OCI-LY1 (cell line): ENCODE measurements around the gene CDH4.

Experiments used
- H2AFZ ChIP-seq: fragments of 200-600 bp; sonication (generic), shearing (Covaris generic); 2 replicates; pipeline ENCODE4 v1.6.0; 2014; ENCODE audit warnings: antibody characterized with exemption, mild to moderate bottlenecking, low read length
- H3F3A ChIP-seq: fragments of 200-600 bp; sonication (generic), shearing (Covaris generic); 2 replicates; pipeline ENCODE4 v1.6.0; 2014; ENCODE audit warnings: mild to moderate bottlenecking, antibody characterized with exemption, low read length, moderate library complexity; ENCODE audit not compliant: insufficient read depth
- H3K27ac ChIP-seq: fragments of 200-600 bp; sonication (generic); 2 replicates; pipeline ENCODE4 v1.5.1; 2014; ENCODE audit warnings: low read length, mixed run types, mild to moderate bottlenecking, low read depth; ENCODE audit not compliant: poor library complexity, severe bottlenecking
- H3K27me3 ChIP-seq: fragments of 200-600 bp; sonication (generic); 2 replicates; pipeline ENCODE4 v1.6.0; 2014; ENCODE audit warnings: antibody characterized with exemption, mild to moderate bottlenecking, low read length, moderate library complexity; ENCODE audit not compliant: insufficient read depth
- H3K36me3 ChIP-seq: fragments of 200-600 bp; sonication (generic); 2 replicates; pipeline ENCODE4 v1.6.1; 2014; ENCODE audit warnings: mild to moderate bottlenecking, antibody characterized with exemption, low read length, moderate library complexity, mixed read lengths; ENCODE audit not compliant: insufficient read depth
- H3K4me1 ChIP-seq: fragments of 200-600 bp; sonication (generic); 2 replicates; pipeline ENCODE4 v1.5.1; 2014; ENCODE audit warnings: mild to moderate bottlenecking, low read length, moderate library complexity; ENCODE audit not compliant: insufficient read depth, severe bottlenecking
- H3K4me2 ChIP-seq: fragments of 200-600 bp; sonication (generic), shearing (Covaris generic); 2 replicates; pipeline ENCODE4 v1.6.1; 2014; ENCODE audit warnings: low read length
- H3K4me3 ChIP-seq: fragments of 200-600 bp; sonication (generic); 2 replicates; pipeline ENCODE4 v1.5.1; 2014; ENCODE audit warnings: low read length, low read depth, mild to moderate bottlenecking, mixed read lengths; ENCODE audit not compliant: poor library complexity, severe bottlenecking
- H3K79me2 ChIP-seq: fragments of 200-600 bp; shearing (Covaris generic); 2 replicates; pipeline ENCODE4 v1.6.1; 2016; ENCODE audit warnings: mixed run types, low read length, mixed read lengths; ENCODE audit not compliant: insufficient read depth
- H3K9ac ChIP-seq: fragments of 200-600 bp; sonication (generic), shearing (Covaris generic); 2 replicates; pipeline ENCODE4 v1.6.1; 2014; ENCODE audit warnings: mild to moderate bottlenecking, low read length, mixed read lengths
- H3K9me2 ChIP-seq: fragments of 200-600 bp; sonication (generic), shearing (Covaris generic); 2 replicates; pipeline ENCODE4 v1.6.1; 2014; ENCODE audit warnings: low read depth, mild to moderate bottlenecking, low read length, mixed read lengths
- H3K9me3 ChIP-seq: fragments of 200-600 bp; shearing (Covaris generic); 2 replicates; pipeline ENCODE4 v1.6.1; 2014; ENCODE audit warnings: low read length, mixed read lengths
- H4K20me1 ChIP-seq: fragments of 200-600 bp; sonication (generic), shearing (Covaris generic); 2 replicates; pipeline ENCODE4 v1.6.0; 2016; ENCODE audit warnings: mild to moderate bottlenecking, low read length; ENCODE audit not compliant: insufficient read depth
- EZH2 ChIP-seq: fragments of 200-600 bp; sonication (generic), shearing (Covaris generic); IDR thresholded peaks from 2 replicates; pipeline ENCODE4 v1.8.0; 2017; ENCODE audit warnings: borderline replicate concordance, mixed run types, mild to moderate bottlenecking, antibody characterized with exemption, low read length, moderate library complexity, mixed read lengths
- TF ChIP-seq, protein P1 (sequence below): fragments of 200-600 bp; sonication (generic), shearing (Covaris generic); IDR thresholded peaks from 2 replicates; pipeline ENCODE4 v1.5.1; 2017; ENCODE audit warnings: mild to moderate bottlenecking, antibody characterized with exemption, low read length, moderate library complexity, mixed read lengths

The CDH4 gene

DNA sequence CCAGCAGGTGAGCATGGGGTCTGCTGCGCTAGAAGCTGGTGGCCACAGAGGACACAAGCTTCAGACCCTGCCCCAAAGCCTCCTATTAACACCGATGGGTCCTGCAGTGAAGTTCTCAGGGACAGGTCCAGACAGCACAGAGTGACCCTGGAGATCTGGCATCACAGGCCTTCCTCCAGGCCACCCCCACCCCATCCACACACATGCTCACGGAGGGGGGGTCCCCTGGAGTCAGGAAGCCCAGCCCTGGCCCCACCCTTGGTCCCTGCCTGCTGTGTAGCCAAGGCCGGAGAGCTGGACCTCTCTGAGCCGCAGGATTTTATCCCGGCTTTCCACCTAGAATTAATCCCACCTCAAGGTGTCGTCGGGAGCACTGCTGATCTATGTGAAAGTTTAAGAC is 646.3 kb downstream of the CDH4 start:
- Histone ChIP-seq H3K27ac (no peak overlapping the region), H3K27me3 (no peaks in the 10 kb centered on the region), H3K36me3 (no peaks in the 10 kb centered on the region), H3K9me3 (no peaks in the 10 kb centered on the region), H3F3A (no peaks in the 10 kb centered on the region), H3K4me2 (no peak overlapping the region), H4K20me1 (no peaks in the 10 kb centered on the region), H3K4me3 (no peak overlapping the region), H3K9me2 (no peaks in the 10 kb centered on the region), H2AFZ (no peak overlapping the region), H3K79me2 (no peaks in the 10 kb centered on the region), H3K4me1 (no peaks in the 10 kb centered on the region), H3K9ac (no peak overlapping the region)
- TF ChIP-seq EZH2 = no peak
- TF ChIP-seq, protein P1, sequence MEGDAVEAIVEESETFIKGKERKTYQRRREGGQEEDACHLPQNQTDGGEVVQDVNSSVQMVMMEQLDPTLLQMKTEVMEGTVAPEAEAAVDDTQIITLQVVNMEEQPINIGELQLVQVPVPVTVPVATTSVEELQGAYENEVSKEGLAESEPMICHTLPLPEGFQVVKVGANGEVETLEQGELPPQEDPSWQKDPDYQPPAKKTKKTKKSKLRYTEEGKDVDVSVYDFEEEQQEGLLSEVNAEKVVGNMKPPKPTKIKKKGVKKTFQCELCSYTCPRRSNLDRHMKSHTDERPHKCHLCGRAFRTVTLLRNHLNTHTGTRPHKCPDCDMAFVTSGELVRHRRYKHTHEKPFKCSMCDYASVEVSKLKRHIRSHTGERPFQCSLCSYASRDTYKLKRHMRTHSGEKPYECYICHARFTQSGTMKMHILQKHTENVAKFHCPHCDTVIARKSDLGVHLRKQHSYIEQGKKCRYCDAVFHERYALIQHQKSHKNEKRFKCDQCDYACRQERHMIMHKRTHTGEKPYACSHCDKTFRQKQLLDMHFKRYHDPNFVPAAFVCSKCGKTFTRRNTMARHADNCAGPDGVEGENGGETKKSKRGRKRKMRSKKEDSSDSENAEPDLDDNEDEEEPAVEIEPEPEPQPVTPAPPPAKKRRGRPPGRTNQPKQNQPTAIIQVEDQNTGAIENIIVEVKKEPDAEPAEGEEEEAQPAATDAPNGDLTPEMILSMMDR = no peak

GRCh38 chr20:61900011-61900944 is 648.2 kb downstream of the CDH4 start:
- no peaks in the 10 kb centered on the region for H3K4me1 ChIP-seq
- no peak overlapping the region for H3K9ac ChIP-seq
- H2AFZ ChIP-seq = no peak overlapping the region
- no peaks in the 10 kb centered on the region for H3K9me3 ChIP-seq
- TF ChIP-seq EZH2 = no peak
- TF ChIP-seq, protein P1 = no peak
- H3K27ac ChIP-seq = no peak overlapping the region
- H4K20me1 ChIP-seq = no peaks in the 10 kb centered on the region
- H3K36me3 ChIP-seq = no peaks in the 10 kb centered on the region
- no peaks in the 10 kb centered on the region for H3K9me2 ChIP-seq
- no peak overlapping the region for H3K4me2 ChIP-seq
- no peaks in the 10 kb centered on the region for H3K79me2 ChIP-seq
- no peaks in the 10 kb centered on the region for H3F3A ChIP-seq
- H3K4me3 ChIP-seq = no peak overlapping the region
- no peaks in the 10 kb centered on the region for H3K27me3 ChIP-seq

DNA sequence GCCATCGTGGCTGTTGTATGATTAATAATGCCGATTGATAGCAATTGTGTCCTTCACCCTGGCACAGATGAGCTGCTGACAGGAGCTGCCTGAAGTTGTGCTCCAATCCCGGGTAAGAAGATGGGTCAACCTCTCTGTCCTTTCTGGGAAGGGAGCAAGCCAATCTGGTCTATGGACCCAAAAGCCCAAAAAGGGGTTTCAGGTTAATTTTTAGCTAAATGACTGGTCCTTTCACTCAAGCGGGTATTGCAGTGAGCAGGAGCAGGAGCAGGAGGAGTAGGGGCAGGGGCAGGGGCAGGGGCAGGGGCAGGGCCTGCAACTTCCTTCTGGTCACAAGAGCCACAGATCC is 648.9 kb downstream of the CDH4 start:
- Histone ChIP-seq H3K4me2 (no peak overlapping the region), H3K79me2 (no peaks in the 10 kb centered on the region), H3K27ac (no peak overlapping the region), H3K36me3 (no peaks in the 10 kb centered on the region), H2AFZ (no peak overlapping the region), H3K4me3 (no peak overlapping the region), H3K9me2 (no peaks in the 10 kb centered on the region), H3F3A (no peaks in the 10 kb centered on the region), H3K9me3 (no peaks in the 10 kb centered on the region), H3K4me1 (no peaks in the 10 kb centered on the region), H3K27me3 (no peaks in the 10 kb centered on the region), H3K9ac (no peak overlapping the region), H4K20me1 (no peaks in the 10 kb centered on the region)
- TF ChIP-seq EZH2 = no peak
- TF ChIP-seq, protein P1 = no peak
